ENCODE data around the gene ECI2. TPM values are rescaled to one million over a fixed set of nuclear protein-coding genes. Genes with fewer than 3 reads are reported as not detected.

ECI2 gene
- total and polyA plus RNA-seq, 2 of the 13 experiments (the other 11 are each of a cell fraction or from before 2014, with no cell fraction given): 78.5 to 228 TPM

DNA sequence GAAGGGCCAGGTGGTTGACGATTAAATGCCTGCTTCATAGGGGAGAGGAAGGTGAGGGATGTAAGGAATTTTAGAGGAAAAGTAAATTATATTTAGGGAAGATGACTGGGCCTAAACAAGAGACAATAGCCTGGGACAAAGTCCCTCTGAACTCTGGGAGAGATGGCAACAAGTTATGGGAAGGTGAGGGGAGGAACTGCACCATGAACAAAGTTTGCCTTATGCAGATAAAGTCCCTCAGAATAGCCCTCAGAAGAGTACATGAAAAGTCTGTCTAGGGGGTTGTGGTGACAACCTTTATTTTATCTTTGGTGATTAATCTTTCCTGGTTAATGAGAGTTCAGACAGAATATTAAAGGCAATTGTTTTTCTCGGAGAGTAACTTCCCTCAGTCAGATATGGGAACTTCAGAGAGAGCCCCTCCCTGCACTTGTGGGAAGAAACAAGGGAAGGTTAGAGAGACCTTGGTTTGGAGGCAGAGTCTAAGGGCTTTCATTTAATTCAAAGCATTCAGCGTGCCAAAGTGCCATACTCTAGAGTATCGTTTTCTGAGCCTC, 29.3 kb downstream of the ECI2 start (continued):
- no peak for TF ChIP-seq RAD51 (IDR thresholded peaks at IDR 0.05; ENCODE audit: borderline replicate concordance)
- no peak for TF ChIP-seq EED (CRISPR knock-in tag; IDR thresholded peaks at IDR 0.05)
- TF ChIP-seq HNF4G (IDR thresholded peaks at IDR 0.05; ENCODE audit: borderline replicate concordance, low read depth, low read length): peak; percentile 31; the same call in 1 of the 2 replicates
- TF ChIP-seq HNF4G (CRISPR knock-in tag; IDR thresholded peaks at IDR 0.05; ENCODE audit: borderline replicate concordance, low read depth): no peak
- TF ChIP-seq ZNF644 (CRISPR knock-in tag; IDR thresholded peaks at IDR 0.05; ENCODE audit: low read depth): no peak
- no peak for TF ChIP-seq NFE2 (CRISPR knock-in tag; IDR thresholded peaks at IDR 0.05)
- no peak for TF ChIP-seq ERF (CRISPR knock-in tag; IDR thresholded peaks at IDR 0.05)
- TF ChIP-seq ZNF660 (CRISPR knock-in tag; IDR thresholded peaks at IDR 0.05; ENCODE audit: borderline replicate concordance, low read depth): no peak
- TF ChIP-seq SMAD3 (CRISPR knock-in tag; IDR thresholded peaks at IDR 0.05): no peak
- TF ChIP-seq AGO2 (optimal IDR thresholded peaks at IDR 0.05; ENCODE audit: low read depth, low read length): no peak
- TF ChIP-seq ZNF549 (CRISPR knock-in tag; IDR thresholded peaks at IDR 0.05): no peak
- no peak for TF ChIP-seq ETS1 (CRISPR knock-in tag; IDR thresholded peaks at IDR 0.05)
- TF ChIP-seq SOX13 (IDR thresholded peaks at IDR 0.05): no peak
- peak in 1 of 2 experiments; percentile 76; a peak in 2 of 4 replicates for TF ChIP-seq SOX13 (CRISPR knock-in tag; conservative IDR thresholded peaks at IDR 0.05 in 1 of 2, IDR thresholded peaks at IDR 0.05 in 1 of 2)
- TF ChIP-seq PHF21A (CRISPR knock-in tag; IDR thresholded peaks at IDR 0.05): no peak
- TF ChIP-seq KAT8 (CRISPR knock-in tag; IDR thresholded peaks at IDR 0.05): 0 out of 2 replicates have a peak, but pooled peaks have one; percentile 11
- no peak for TF ChIP-seq KDM5A (IDR thresholded peaks at IDR 0.05; ENCODE audit: borderline replicate concordance, low read length)
- peak; percentile 51; the same call in 1 of the 2 replicates for TF ChIP-seq HNF4A (CRISPR knock-in tag; IDR thresholded peaks at IDR 0.05)
- no peak for TF ChIP-seq ZFP91 (CRISPR knock-in tag; IDR thresholded peaks at IDR 0.05; ENCODE audit: borderline replicate concordance)
- TF ChIP-seq NFATC3 (CRISPR knock-in tag; IDR thresholded peaks at IDR 0.05): no peak
- TF ChIP-seq NAIF1 (CRISPR knock-in tag; IDR thresholded peaks at IDR 0.05; ENCODE audit: borderline replicate concordance): no peak
- TF ChIP-seq, protein P1, sequence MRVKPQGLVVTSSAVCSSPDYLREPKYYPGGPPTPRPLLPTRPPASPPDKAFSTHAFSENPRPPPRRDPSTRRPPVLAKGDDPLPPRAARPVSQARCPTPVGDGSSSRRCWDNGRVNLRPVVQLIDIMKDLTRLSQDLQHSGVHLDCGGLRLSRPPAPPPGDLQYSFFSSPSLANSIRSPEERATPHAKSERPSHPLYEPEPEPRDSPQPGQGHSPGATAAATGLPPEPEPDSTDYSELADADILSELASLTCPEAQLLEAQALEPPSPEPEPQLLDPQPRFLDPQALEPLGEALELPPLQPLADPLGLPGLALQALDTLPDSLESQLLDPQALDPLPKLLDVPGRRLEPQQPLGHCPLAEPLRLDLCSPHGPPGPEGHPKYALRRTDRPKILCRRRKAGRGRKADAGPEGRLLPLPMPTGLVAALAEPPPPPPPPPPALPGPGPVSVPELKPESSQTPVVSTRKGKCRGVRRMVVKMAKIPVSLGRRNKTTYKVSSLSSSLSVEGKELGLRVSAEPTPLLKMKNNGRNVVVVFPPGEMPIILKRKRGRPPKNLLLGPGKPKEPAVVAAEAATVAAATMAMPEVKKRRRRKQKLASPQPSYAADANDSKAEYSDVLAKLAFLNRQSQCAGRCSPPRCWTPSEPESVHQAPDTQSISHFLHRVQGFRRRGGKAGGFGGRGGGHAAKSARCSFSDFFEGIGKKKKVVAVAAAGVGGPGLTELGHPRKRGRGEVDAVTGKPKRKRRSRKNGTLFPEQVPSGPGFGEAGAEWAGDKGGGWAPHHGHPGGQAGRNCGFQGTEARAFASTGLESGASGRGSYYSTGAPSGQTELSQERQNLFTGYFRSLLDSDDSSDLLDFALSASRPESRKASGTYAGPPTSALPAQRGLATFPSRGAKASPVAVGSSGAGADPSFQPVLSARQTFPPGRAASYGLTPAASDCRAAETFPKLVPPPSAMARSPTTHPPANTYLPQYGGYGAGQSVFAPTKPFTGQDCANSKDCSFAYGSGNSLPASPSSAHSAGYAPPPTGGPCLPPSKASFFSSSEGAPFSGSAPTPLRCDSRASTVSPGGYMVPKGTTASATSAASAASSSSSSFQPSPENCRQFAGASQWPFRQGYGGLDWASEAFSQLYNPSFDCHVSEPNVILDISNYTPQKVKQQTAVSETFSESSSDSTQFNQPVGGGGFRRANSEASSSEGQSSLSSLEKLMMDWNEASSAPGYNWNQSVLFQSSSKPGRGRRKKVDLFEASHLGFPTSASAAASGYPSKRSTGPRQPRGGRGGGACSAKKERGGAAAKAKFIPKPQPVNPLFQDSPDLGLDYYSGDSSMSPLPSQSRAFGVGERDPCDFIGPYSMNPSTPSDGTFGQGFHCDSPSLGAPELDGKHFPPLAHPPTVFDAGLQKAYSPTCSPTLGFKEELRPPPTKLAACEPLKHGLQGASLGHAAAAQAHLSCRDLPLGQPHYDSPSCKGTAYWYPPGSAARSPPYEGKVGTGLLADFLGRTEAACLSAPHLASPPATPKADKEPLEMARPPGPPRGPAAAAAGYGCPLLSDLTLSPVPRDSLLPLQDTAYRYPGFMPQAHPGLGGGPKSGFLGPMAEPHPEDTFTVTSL (CRISPR knock-in tag; IDR thresholded peaks at IDR 0.05; ENCODE audit: borderline replicate concordance): peak; percentile 28; the same call in 1 of the 2 replicates
- TF ChIP-seq ZNF746 (CRISPR knock-in tag; IDR thresholded peaks at IDR 0.05): no peak
- TF ChIP-seq HMGA1 (CRISPR knock-in tag; conservative IDR thresholded peaks at IDR 0.05): no peak

Measured in HepG2 (cell line).